Measurements from ENCODE around the gene RAB29. TPM values are rescaled to one million over a fixed set of nuclear protein-coding genes. Genes with fewer than 3 reads are reported as not detected.
"Not testable (repeated sequence)": the region's sequence is repeated elsewhere in the genome, so short reads cannot be mapped to it uniquely, and the experiment has no call there.

RAB29 gene
- total RNA-seq, 2 donors from 2014 or later, result 19.8 to 23.9 TPM

DNA sequence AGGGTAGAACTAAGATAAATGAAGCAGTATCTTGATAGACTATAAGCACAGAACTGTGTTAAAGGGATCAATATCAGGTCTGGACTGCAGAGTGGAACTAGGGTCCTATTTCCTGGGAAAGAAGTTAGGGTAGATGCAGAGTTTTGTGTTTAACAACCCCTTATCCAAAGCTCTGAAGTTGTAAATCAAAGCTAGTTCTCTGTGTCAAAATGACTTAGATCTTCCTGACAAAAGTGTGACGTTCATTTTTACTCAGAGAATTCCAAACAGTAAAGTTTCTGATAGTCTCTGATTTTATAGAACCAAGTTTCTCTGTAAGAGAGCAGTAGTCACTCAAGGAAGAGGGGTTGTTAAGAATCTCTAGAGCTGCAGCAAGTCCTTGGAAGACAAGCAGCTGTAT is 33.6 kb downstream of the RAB29 start:
- intact Hi-C loops (cut with DNase I), result no loop called here
- no peak for DNase-seq (ENCODE audit: low spot score)

- intact Hi-C loops (cut with DNase I), result no loop called here
- no peak for DNase-seq (ENCODE audit: low spot score)
Observed at GRCh38 chr1:205739348-205740160, 35.7 kb downstream of the RAB29 start.

- intact Hi-C loops (cut with DNase I), result no loop called here
- DNase-seq (ENCODE audit: low spot score), result no peak
Observed at GRCh38 chr1:205735218-205735617, 40.1 kb downstream of the RAB29 start.

DNA sequence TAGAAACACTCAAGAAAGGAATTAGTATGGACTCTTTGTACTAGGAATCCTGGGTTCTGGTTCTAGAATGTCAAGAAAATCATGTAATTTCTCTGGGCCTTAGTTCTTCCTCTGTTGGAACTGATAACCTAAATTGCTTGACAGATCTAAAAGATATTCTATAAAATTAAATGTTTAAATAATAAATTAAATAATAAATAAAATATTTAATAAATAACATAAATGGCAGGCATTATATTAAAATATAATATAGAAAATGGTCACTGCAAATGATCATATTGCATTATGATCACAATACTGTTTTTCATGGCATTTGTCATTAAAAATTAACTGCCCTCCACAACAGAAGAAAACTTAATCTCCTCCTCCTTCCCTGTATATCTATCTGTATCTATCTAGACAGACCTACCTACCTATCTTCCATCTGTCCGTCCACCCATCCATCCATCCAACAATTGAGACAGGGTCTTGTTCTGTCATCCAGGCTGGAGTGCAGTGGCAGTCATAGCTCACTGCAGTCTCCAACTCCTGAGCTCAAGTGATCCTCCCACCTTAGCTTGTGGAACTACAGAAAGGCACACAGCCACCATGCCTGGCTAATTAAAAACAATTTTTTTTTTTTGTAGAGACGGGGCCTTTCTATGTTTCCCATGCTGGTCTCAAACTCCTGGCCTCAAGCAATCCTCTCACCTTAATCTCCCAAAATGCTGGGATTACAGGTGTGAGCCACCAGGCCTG is 41.7 kb downstream of the RAB29 start:
- intact Hi-C loops (cut with DNase I), result no loop called here
- no peak for DNase-seq (ENCODE audit: low spot score)

- DNase-seq (ENCODE audit: low spot score), result no peak
- intact Hi-C loops (cut with DNase I), result no loop called here
Observed at GRCh38 chr1:205729945-205730610, 45.2 kb downstream of the RAB29 start.

DNA sequence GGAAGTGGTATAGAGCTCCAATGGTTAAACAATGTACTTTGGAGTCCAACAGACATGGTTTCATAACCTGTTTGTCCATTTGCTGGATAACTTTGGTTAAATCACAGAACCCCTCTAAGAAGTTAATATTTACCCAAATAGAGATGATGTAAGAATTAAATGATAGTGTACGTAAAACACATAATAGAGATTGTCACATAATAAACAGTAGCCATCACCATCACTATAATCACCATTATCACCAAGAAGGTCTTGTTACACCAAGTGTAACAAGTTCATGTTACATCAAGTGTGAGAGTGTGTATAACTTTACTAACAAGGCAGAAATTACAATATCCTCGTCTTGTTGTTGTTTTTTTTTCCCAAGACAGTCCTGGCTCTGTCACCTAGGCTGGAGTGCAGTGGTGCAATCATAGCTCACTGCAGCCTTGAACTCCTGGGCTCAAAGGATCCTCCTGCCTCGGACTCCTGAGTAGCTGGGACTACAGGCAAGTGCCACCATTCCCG is 48.6 kb downstream of the RAB29 start:
- no peak for DNase-seq (ENCODE audit: low spot score)
- intact Hi-C loops (cut with DNase I), result no loop called here

GRCh38 chr1:205725514-205725913 is 49.8 kb downstream of the RAB29 start:
- DNase-seq (ENCODE audit: low spot score), result no peak
- intact Hi-C loops (cut with DNase I), result no loop called here

GRCh38 chr1:205720740-205721139 is 54.5 kb downstream of the RAB29 start:
- DNase-seq (ENCODE audit: low spot score); intact Hi-C loops (cut with DNase I): not testable (repeated sequence)

DNA sequence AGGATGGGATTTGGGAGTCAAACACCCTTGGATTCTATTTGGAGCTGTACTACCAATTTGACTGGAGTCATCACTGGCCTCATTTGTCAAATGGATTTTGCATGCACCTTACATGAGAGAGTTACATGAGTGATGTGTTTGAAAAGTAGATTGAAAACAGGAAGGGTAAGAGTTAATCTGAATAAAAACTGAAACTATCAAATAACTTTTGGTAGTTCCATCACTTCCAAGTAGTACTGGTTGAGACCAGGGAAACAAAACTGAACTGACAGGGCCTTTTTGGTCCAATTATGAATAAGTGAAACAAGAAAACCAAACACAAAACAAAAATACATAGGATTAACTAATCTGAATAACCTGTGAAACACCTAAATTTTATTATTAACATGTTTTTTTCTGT is 55.5 kb downstream of the RAB29 start:
- DNase-seq (ENCODE audit: low spot score), result no peak
- intact Hi-C loops (cut with DNase I), result no loop called here

DNA sequence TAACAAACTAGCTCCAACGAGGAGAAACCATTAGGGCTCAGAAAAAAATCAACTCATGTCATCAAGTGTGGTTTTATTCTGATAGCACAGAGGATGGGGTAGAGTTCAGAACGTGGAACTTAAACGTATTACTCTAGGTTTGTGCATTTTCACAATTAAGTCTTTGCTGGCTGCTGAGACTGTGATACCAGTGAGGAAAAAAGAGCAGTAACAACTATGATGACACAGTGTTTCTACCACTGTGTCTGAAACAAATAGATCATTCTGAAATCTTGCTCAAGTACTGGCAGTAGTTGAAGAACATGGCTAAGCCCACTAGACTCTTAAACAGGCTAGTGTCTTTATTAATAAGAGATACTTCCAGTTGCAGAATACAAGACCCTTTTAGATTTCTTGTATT is 56.3 kb downstream of the RAB29 start:
- no peak for DNase-seq (ENCODE audit: low spot score)
- intact Hi-C loops (cut with DNase I), result no loop called here

Other genes starting within 250 kb of the RAB29 start
- 10 to 100 TPM; 49.8 to 54.6 TPM for gene ELK4, start 143.5 kb downstream of the RAB29 start, total RNA-seq
- gene SLC45A3, start 95.0 kb downstream of the RAB29 start, total RNA-seq, result 1 to 10 TPM; 3.6 to 5.3 TPM
- 100 to 1,000 TPM; 157 to 168 TPM for gene NUCKS1, start 25.3 kb downstream of the RAB29 start, total RNA-seq
- 10 to 100 TPM; 20.7 to 27.8 TPM for gene SLC41A1, start 37.7 kb upstream of the RAB29 start, total RNA-seq
- under 1 TPM; 0.23 to 0.24 TPM for gene PM20D1, start 74.7 kb upstream of the RAB29 start, total RNA-seq
- gene SLC26A9, start 168.0 kb upstream of the RAB29 start, total RNA-seq, result not detected
- 1 to 10 TPM; 3.2 to 9.2 TPM for gene RAB7B, start 227.9 kb upstream of the RAB29 start, total RNA-seq
- not detected for gene CTSE, start 248.4 kb upstream of the RAB29 start, total RNA-seq

All from posterior vena cava (tissue), 2 donors.